HEK293T (cell line): ENCODE results near the gene INTS3.

Source experiments
- BHLHE40 ChIP-seq: fragments of 450-650 bp; IDR thresholded peaks from 2 replicates; pipeline ENCODE4 v1.6.1; 2016; ENCODE audit warnings: mild to moderate bottlenecking, moderate library complexity, borderline replicate concordance
- CTBP1 ChIP-seq: fragments of 450-650 bp; IDR thresholded peaks from 2 replicates; pipeline ENCODE4 v1.6.1; 2016; ENCODE audit warnings: borderline replicate concordance
- ELF4 ChIP-seq: fragments of 450-650 bp; IDR thresholded peaks from 2 replicates; pipeline ENCODE4 v1.6.1; 2017; ENCODE audit warnings: antibody characterized with exemption
- FOXA1 ChIP-seq: fragments of 450-650 bp; IDR thresholded peaks from 2 replicates; pipeline ENCODE4 v1.6.1; 2016; ENCODE audit warnings: mild to moderate bottlenecking
- FOXK2 ChIP-seq: fragments of 450-650 bp; IDR thresholded peaks from 2 replicates; pipeline ENCODE4 v1.6.1; 2016; ENCODE audit warnings: mild to moderate bottlenecking
- FOXM1 ChIP-seq: fragments of 450-650 bp; IDR thresholded peaks from 2 replicates; pipeline ENCODE4 v1.6.1; 2017; ENCODE audit warnings: mild to moderate bottlenecking, borderline replicate concordance
- HDGF ChIP-seq: fragments of 450-650 bp; IDR thresholded peaks from 2 replicates; pipeline ENCODE4 v1.6.1; 2017; ENCODE audit warnings: antibody characterized with exemption, borderline replicate concordance
- L3MBTL2 ChIP-seq: fragments of 450-650 bp; conservative IDR thresholded peaks from 2 replicates; pipeline ENCODE4 v1.6.1; 2016; ENCODE audit warnings: mild to moderate bottlenecking
- LEF1 ChIP-seq: fragments of 450-650 bp; IDR thresholded peaks from 2 replicates; pipeline ENCODE4 v1.6.1; 2017; ENCODE audit warnings: mild to moderate bottlenecking, borderline replicate concordance
- NFRKB ChIP-seq: fragments of 450-650 bp; IDR thresholded peaks from 2 replicates; pipeline ENCODE4 v1.6.1; 2016; ENCODE audit warnings: mild to moderate bottlenecking, moderate library complexity
- SP1 ChIP-seq: fragments of 450-650 bp; IDR thresholded peaks from 2 replicates; pipeline ENCODE4 v1.6.1; 2017
- SUZ12 ChIP-seq: fragments of 450-650 bp; IDR thresholded peaks from 2 replicates; pipeline ENCODE4 v1.6.1; 2016; ENCODE audit warnings: mild to moderate bottlenecking
- TARDBP ChIP-seq: fragments of 450-650 bp; IDR thresholded peaks from 2 replicates; pipeline ENCODE4 v1.6.1; 2016
- TF ChIP-seq, protein P1 (sequence below): fragments of 450-650 bp; IDR thresholded peaks from 2 replicates; pipeline ENCODE4 v1.6.1; 2016

GRCh38 chr1:153698923-153699714 lies 28.7 kb upstream of the INTS3 start:
- no peak for TF ChIP-seq ELF4
- no peak for TF ChIP-seq FOXA1
- no peak for TF ChIP-seq NFRKB
- no peak for TF ChIP-seq SUZ12
- TF ChIP-seq BHLHE40: no peak
- TF ChIP-seq SP1: no peak
- no peak for TF ChIP-seq LEF1
- no peak for TF ChIP-seq CTBP1
- TF ChIP-seq, protein P1, sequence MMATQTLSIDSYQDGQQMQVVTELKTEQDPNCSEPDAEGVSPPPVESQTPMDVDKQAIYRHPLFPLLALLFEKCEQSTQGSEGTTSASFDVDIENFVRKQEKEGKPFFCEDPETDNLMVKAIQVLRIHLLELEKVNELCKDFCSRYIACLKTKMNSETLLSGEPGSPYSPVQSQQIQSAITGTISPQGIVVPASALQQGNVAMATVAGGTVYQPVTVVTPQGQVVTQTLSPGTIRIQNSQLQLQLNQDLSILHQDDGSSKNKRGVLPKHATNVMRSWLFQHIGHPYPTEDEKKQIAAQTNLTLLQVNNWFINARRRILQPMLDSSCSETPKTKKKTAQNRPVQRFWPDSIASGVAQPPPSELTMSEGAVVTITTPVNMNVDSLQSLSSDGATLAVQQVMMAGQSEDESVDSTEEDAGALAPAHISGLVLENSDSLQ: 0 out of 2 replicates have a peak, but pooled peaks have one; percentile 19
- TF ChIP-seq TARDBP: no peak
- TF ChIP-seq L3MBTL2: no peak
- no peak for TF ChIP-seq HDGF
- TF ChIP-seq FOXK2: no peak
- no peak for TF ChIP-seq FOXM1
